Activated T-helper 9 cell treated with anti-CD3 and anti-CD28 coated beads, Interleukin-2, amount 50 U/mL, for 16 hours (primary cell): ENCODE data around the gene CACNA1H.

Experiments
- DNase-seq: peaks from one replicate; pipeline ENCODE4 v3.0.0-alpha.2; 2020; ENCODE audit warnings: low read depth

CACNA1H gene

DNA sequence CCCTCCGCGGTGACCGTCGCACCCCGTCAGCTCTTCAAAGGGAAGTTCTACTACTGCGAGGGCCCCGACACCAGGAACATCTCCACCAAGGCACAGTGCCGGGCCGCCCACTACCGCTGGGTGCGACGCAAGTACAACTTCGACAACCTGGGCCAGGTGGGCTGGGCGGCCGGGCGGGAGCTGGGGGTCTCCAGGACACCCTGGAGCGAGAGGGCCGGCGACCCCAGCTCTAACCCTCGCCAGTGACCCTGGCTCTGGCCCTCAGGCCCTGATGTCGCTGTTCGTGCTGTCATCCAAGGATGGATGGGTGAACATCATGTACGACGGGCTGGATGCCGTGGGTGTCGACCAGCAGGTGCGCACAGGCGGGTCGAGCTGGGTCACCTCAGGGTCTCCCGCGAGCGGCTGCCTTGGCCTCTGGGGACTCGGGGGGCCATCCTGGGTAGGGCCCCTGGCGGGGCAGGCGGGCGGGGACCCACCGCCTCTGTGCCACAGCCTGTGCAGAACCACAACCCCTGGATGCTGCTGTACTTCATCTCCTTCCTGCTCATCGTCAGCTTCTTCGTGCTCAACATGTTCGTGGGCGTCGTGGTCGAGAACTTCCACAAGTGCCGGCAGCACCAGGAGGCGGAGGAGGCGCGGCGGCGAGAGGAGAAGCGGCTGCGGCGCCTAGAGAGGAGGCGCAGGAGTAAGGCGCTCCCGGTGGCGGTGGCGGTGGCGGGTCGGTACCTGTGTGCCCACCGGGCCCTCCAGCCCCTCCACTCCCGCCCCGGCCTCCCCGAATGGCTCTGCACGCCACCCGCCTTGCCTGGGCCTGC, 58.8 kb downstream of the CACNA1H start:
- no peak for DNase-seq

- DNase-seq, result no peak
These were observed 59.8 kb downstream of the CACNA1H start for GRCh38 chr16:1212616-1213194.

DNA sequence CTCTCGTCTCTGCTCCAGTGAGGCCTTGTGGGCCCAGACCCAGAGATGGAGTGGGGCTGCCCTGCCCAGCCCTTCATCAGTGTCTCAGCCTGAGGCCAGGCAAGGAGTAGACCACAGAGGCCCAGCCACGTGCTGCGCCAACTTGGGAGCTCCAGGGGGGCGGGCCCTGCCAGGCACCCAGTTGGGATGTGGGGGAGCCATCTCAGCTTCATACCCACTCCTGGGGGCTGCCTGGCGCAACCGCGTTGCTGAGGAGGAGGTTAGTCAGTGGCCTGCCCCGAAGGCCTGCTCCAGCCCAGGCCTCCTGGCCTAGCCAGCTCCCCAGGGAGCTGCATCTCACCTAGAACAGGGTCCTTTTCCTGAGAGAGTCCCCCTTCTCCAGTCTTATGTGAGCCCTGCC, 60.3 kb downstream of the CACNA1H start:
- DNase-seq, result no peak

GRCh38 chr16:1213796-1214372, 61.0 kb downstream of the CACNA1H start:
- no peak for DNase-seq

GRCh38 chr16:1214719-1215118, 61.8 kb downstream of the CACNA1H start:
- DNase-seq, result no peak

- DNase-seq, result no peak
These were observed 62.8 kb downstream of the CACNA1H start for GRCh38 chr16:1215574-1216295.

DNA sequence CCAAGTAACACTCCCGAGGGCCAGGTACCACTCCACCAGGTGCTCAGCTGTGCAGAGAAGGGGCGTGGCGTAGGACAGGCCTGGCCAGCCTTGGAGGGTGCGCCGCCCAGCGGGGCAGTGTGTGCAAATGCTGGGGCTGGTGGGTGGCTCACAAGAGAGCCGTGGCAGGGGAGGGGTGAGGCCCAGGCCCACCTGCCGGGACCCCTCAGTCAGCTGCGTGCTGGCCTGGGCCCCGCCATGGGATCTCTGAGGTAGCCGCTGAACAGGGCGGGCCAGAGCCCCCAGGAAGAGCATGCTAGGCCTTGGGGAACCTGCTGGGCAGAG, 63.4 kb downstream of the CACNA1H start:
- no peak for DNase-seq

- DNase-seq, result no peak
These were observed 63.9 kb downstream of the CACNA1H start for GRCh38 chr16:1216681-1217400.

DNA sequence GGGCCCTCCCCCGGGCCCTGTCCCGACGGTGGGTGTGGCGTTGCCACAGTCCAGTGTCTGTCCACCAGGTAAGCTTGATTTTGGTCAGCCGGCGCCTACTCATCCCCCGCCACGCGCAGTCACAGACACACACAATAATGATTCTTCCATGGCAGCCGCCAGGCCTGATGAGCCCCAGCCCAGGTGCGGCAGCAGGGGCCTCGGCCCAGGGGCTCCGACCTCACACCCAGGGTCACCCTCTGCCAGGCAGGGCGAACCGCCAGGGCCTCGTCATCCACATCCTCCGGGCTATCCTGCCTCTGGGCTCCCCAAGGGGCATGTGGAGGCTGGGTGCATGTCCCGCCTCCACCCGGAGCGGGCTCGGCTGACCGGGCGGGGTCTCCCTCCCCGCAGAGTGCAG, 64.6 kb downstream of the CACNA1H start:
- no peak for DNase-seq

- no peak for DNase-seq
These were observed 65.4 kb downstream of the CACNA1H start for GRCh38 chr16:1218061-1218929.

DNA sequence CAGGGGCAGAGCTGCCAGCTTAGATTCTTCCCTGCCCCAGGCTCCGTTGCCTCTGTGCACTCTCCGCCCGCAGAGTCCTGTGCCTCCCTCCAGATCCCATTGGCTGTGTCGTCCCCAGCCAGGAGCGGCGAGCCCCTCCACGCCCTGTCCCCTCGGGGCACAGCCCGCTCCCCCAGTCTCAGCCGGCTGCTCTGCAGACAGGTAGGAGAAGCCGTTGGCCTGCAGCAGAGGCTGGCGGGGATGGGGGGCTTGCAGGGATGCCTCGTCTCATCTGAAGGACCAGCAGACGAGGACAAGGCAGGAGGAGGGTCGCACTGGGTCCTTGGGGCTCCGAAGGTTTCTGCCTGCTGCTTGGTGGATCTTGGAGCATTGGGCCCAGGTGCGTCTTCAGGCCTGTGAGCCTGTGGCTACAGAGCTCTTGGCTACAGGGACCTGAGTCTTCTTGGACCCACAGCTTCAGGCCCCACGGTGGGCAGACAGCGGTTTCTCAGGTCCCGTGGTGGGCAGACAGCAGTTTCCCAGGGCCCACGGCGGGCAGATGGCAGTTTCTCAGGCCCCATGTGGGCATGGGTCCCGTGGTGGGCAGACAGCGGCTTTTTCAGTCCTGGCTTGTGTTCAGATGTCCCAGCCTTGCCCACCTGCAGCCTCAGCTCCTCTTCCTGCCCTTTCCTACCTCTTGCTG, 66.2 kb downstream of the CACNA1H start:
- no peak for DNase-seq

DNA sequence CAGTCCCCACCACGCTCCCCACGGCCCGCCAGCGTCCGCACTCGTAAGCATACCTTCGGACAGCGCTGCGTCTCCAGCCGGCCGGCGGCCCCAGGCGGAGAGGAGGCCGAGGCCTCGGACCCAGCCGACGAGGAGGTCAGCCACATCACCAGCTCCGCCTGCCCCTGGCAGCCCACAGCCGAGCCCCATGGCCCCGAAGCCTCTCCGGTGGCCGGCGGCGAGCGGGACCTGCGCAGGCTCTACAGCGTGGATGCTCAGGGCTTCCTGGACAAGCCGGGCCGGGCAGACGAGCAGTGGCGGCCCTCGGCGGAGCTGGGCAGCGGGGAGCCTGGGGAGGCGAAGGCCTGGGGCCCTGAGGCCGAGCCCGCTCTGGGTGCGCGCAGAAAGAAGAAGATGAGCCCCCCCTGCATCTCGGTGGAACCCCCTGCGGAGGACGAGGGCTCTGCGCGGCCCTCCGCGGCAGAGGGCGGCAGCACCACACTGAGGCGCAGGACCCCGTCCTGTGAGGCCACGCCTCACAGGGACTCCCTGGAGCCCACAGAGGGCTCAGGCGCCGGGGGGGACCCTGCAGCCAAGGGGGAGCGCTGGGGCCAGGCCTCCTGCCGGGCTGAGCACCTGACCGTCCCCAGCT, 67.3 kb downstream of the CACNA1H start:
- no peak for DNase-seq

DNA sequence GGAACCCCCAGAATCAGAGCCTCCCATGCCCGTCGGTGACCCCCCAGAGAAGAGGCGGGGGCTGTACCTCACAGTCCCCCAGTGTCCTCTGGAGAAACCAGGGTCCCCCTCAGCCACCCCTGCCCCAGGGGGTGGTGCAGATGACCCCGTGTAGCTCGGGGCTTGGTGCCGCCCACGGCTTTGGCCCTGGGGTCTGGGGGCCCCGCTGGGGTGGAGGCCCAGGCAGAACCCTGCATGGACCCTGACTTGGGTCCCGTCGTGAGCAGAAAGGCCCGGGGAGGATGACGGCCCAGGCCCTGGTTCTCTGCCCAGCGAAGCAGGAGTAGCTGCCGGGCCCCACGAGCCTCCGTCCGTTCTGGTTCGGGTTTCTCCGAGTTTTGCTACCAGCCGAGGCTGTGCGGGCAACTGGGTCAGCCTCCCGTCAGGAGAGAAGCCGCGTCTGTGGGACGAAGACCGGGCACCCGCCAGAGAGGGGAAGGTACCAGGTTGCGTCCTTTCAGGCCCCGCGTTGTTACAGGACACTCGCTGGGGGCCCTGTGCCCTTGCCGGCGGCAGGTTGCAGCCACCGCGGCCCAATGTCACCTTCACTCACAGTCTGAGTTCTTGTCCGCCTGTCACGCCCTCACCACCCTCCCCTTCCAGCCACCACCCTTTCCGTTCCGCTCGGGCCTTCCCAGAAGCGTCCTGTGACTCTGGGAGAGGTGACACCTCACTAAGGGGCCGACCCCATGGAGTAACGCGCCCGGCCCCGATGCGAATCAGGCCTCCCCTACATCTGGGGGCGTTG, 68.1 kb downstream of the CACNA1H start:
- DNase-seq, result no peak

- DNase-seq, result no peak
These were observed 69.0 kb downstream of the CACNA1H start for GRCh38 chr16:1221628-1222552.

DNA sequence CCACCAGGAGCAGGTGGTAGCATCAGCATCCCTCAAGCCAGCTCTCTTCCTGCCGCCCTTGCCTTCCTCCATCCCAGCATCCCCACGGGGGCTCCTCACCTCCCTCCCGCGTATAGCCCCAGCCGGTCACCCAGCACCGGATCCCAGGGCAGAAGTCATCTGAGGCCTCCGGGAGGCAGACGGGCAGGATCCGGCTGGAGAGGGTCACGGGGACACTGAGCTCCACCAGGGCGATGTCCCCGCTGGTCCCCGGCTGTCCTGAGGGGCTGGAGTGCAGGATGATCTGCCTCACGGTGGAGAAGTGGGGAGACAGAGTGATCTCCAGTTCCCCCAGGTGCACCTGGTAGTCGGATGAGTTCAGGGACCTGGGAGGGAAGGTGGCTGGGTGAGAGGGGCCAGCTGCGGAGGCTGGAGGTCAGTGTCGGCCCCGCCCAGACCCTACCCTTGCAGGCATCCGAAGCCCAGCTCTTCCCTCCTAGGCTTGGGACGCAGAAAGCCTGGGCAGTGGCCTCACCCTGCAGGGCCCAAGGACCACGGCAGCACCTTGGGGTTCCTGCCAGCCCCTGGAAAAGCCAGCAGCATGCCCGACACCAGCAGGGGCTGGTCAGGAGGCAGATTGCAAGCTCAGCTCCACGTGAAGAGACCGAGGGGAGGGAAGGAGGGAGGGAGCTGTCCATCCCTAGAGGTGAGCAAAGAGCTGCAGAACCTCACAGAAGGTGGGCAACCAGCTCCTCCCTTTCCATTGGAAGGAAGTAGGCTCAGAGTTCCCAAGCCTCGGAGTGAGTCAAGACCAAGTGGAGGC, 69.8 kb downstream of the CACNA1H start:
- DNase-seq, result no peak

GRCh38 chr16:1223355-1224214, 70.7 kb downstream of the CACNA1H start:
- DNase-seq, result no peak
